Measurements from ENCODE around the gene DOK6. TPM values are rescaled to one million over a fixed set of nuclear protein-coding genes. Genes with fewer than 3 reads are reported as not detected.

Gene DOK6
- total and polyA plus RNA-seq, 2 donors (not counting 1 experiment from before 2014, with no cell fraction given): not detected

DNA sequence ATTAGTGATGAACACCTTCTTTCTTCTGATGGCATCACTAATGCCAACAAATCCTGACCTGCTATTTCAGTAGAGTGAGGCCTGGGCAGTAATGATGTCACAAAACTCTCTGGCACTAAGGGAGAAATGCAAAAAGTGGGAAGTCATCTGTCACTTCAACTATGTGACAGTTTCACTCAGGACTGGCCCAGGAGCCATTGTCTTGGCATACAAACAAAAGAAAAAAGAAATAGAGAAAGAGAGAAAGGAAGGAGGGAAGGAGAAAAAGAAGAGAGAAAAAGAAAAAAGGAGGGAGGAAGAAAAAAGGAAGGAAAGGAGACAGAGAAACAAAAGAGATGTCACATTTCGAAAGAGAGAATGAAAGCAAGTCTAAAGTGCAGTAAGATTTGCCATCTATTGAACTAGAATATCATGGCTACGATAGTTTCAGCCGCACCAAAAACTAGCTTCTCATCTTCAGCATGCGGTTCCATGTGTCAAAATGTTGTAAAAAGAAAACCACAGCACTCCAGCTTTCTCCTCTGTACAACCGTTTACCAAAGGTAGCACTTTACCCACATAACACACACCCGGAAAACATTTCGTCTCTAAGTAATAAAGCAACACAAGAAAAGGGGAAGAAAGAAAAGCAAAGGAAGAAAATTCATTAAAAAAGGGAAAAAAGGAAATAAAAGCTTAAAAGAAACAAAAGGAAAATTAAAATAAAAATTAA lies 496.9 kb downstream of the DOK6 start:
- ChIA-PET POLR2A (no interaction called here), CTCF (no interaction called here)
- no peak overlapping the region for H3K4me2 ChIP-seq (replicated peaks; ENCODE audit: low read depth, low read length, poor library complexity, severe bottlenecking)
- Mint-ChIP-seq H3K4me1 (peaks cover 5% of the 10 kb centered on the region), H3K27ac (no peak overlapping the region), H3K4me3 (peak overlapping the region; percentile 9), H3K9me3 (ENCODE audit: insufficient read depth) (no peaks in the 10 kb centered on the region), H3K27me3 (no peaks in the 10 kb centered on the region)
- no peaks in the 10 kb centered on the region for H3K9me3 ChIP-seq (ENCODE audit: control extremely low read depth in 1 of 3, control insufficient read depth in 2 of 3, insufficient read depth in 1 of 3, low read length in 2 of 3)
- peak overlapping the region in 1 of 5 experiments; percentile 11 for H3K4me3 ChIP-seq (ENCODE audit: control extremely low read depth in 1 of 5, extremely low read depth in 1 of 5, insufficient read depth in 1 of 5, low read depth in 2 of 5, low read length in 4 of 5)
- DNase-seq (no peak), ATAC-seq (ENCODE audit: low read depth) (no peak)
- H3K36me3 ChIP-seq (replicated peaks in 1 of 2; ENCODE audit: control extremely low read depth in 1 of 2, control insufficient read depth in 1 of 2, extremely low read depth in 1 of 2, insufficient read depth in 2 of 2, low read length in 1 of 2): no peaks in the 10 kb centered on the region
- no peaks in the 10 kb centered on the region for H4K20me1 ChIP-seq (ENCODE audit: control insufficient read depth, insufficient read depth, low read length, poor library complexity, severe bottlenecking)
- H2AFZ ChIP-seq (ENCODE audit: insufficient read depth, low read depth, low read length, poor library complexity, severe bottlenecking): peak overlapping the region; percentile 20
- H3K9ac ChIP-seq (ENCODE audit: low read length): no peak overlapping the region
- H3K27me3 ChIP-seq (replicated peaks in 1 of 4; ENCODE audit: control extremely low read depth in 1 of 4, control insufficient read depth in 3 of 4, insufficient read depth in 4 of 4, low read length in 3 of 4): no peaks in the 10 kb centered on the region
- H3K27ac ChIP-seq (ENCODE audit: low read length in 2 of 2): no peak overlapping the region
- WGBS (ENCODE audit: insufficient coverage): no CpG with 5 or more reads among the region's 7 CpGs
- intact Hi-C loops (cut with micrococcal nuclease): no loop called here
- no peaks in the 10 kb centered on the region for H3K4me1 ChIP-seq (ENCODE audit: control insufficient read depth in 2 of 2, insufficient read depth in 2 of 2, low read length in 2 of 2)
- no peaks in the 10 kb centered on the region for H3K79me2 ChIP-seq (ENCODE audit: control insufficient read depth, insufficient read depth, low read length)
- TF ChIP-seq, protein P1, sequence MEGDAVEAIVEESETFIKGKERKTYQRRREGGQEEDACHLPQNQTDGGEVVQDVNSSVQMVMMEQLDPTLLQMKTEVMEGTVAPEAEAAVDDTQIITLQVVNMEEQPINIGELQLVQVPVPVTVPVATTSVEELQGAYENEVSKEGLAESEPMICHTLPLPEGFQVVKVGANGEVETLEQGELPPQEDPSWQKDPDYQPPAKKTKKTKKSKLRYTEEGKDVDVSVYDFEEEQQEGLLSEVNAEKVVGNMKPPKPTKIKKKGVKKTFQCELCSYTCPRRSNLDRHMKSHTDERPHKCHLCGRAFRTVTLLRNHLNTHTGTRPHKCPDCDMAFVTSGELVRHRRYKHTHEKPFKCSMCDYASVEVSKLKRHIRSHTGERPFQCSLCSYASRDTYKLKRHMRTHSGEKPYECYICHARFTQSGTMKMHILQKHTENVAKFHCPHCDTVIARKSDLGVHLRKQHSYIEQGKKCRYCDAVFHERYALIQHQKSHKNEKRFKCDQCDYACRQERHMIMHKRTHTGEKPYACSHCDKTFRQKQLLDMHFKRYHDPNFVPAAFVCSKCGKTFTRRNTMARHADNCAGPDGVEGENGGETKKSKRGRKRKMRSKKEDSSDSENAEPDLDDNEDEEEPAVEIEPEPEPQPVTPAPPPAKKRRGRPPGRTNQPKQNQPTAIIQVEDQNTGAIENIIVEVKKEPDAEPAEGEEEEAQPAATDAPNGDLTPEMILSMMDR (IDR thresholded peaks at IDR 0.05): no peak
- TF ChIP-seq EZH2 (IDR thresholded peaks at IDR 0.05; ENCODE audit: borderline replicate concordance, insufficient read depth, low read depth, low read length, poor library complexity, severe bottlenecking): no peak

DNA sequence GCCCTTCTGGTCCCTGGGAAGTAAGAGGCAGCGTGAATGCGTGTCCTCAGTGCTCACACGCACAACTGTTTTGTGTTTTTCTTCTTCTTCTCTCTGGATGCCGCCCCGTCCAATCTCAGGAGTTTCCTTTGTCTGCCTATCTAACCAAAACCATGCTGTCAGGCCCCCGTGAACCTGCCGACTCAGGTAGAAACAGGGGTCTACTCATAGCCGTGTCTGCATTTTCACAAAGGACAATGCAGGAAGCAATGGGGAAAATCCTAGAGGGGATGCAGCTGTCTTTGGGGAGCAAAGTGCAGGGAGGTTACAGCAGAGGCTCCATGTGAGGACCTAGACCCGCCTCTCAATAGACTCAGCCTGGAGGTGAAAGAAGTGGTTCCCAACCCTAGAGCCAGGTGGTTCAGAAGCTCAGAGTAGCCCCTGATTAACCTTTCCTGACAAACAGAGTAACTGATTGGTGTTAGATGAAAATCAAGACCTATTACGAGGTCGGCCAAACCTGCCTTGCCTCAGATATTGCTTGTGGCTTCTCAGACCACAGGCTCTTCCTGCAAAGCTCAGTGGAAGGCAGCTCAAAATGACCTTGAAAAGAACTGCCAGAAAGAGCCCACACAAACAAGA lies 497.7 kb downstream of the DOK6 start:
- DNase-seq: no peak
- peak overlapping the region; percentile 29 for H3K4me3 Mint-ChIP-seq
- ChIA-PET CTCF (no interaction called here), POLR2A (no interaction called here)
- no peaks in the 10 kb centered on the region for H3K36me3 ChIP-seq (replicated peaks in 1 of 2; ENCODE audit: control extremely low read depth in 1 of 2, control insufficient read depth in 1 of 2, extremely low read depth in 1 of 2, insufficient read depth in 2 of 2, low read length in 1 of 2)
- TF ChIP-seq EZH2 (IDR thresholded peaks at IDR 0.05; ENCODE audit: borderline replicate concordance, insufficient read depth, low read depth, low read length, poor library complexity, severe bottlenecking): no peak
- no peaks in the 10 kb centered on the region for H4K20me1 ChIP-seq (ENCODE audit: control insufficient read depth, insufficient read depth, low read length, poor library complexity, severe bottlenecking)
- H2AFZ ChIP-seq (ENCODE audit: insufficient read depth, low read depth, low read length, poor library complexity, severe bottlenecking): no peak overlapping the region
- no peaks in the 10 kb centered on the region for H3K9me3 ChIP-seq (ENCODE audit: control extremely low read depth in 1 of 3, control insufficient read depth in 2 of 3, insufficient read depth in 1 of 3, low read length in 2 of 3)
- no peak overlapping the region for H3K4me3 ChIP-seq (ENCODE audit: control extremely low read depth in 1 of 5, extremely low read depth in 1 of 5, insufficient read depth in 1 of 5, low read depth in 2 of 5, low read length in 4 of 5)
- no peak overlapping the region for H3K27ac Mint-ChIP-seq
- H3K9me3 Mint-ChIP-seq (ENCODE audit: insufficient read depth): no peaks in the 10 kb centered on the region
- H3K27ac ChIP-seq (ENCODE audit: low read length in 2 of 2): no peak overlapping the region
- WGBS (ENCODE audit: insufficient coverage): 38% methylated on average over 10 of the region's 11 CpGs
- H3K27me3 Mint-ChIP-seq: no peaks in the 10 kb centered on the region
- no peak for ATAC-seq (ENCODE audit: low read depth)
- H3K4me1 Mint-ChIP-seq: peaks cover 5% of the 10 kb centered on the region
- no peaks in the 10 kb centered on the region for H3K4me1 ChIP-seq (ENCODE audit: control insufficient read depth in 2 of 2, insufficient read depth in 2 of 2, low read length in 2 of 2)
- no peak overlapping the region for H3K9ac ChIP-seq (ENCODE audit: low read length)
- no peak overlapping the region for H3K4me2 ChIP-seq (replicated peaks; ENCODE audit: low read depth, low read length, poor library complexity, severe bottlenecking)
- H3K79me2 ChIP-seq (ENCODE audit: control insufficient read depth, insufficient read depth, low read length): no peaks in the 10 kb centered on the region
- H3K27me3 ChIP-seq (replicated peaks in 1 of 4; ENCODE audit: control extremely low read depth in 1 of 4, control insufficient read depth in 3 of 4, insufficient read depth in 4 of 4, low read length in 3 of 4): no peaks in the 10 kb centered on the region
- intact Hi-C loops (cut with micrococcal nuclease): no loop called here

Data from B cell (primary cell).